H9 (cell line): ENCODE results near the gene PRMT7. TPM values are rescaled to one million over a fixed set of nuclear protein-coding genes. Genes with fewer than 3 reads are reported as not detected.

Experiments used
- DNase-seq: peaks from one replicate; pipeline ENCODE4 v3.0.0-alpha.2; 2017
- H2AFZ ChIP-seq: one replicate; pipeline ENCODE4 v1.6.1; 2013; ENCODE audit warnings: mild to moderate bottlenecking, low read length, control low read depth, moderate library complexity
- H2AK5ac ChIP-seq: 2 replicates; pipeline ENCODE4 v1.6.1; 2013; ENCODE audit warnings: low read length, control low read depth, mixed read lengths; ENCODE audit not compliant: insufficient read length
- H2BK120ac ChIP-seq: one replicate; pipeline ENCODE4 v1.6.1; 2013; ENCODE audit warnings: low read depth, mild to moderate bottlenecking, low read length, control low read depth, inconsistent platforms; ENCODE audit not compliant: poor library complexity, severe bottlenecking
- H2BK12ac ChIP-seq: 2 replicates; pipeline ENCODE4 v1.6.1; 2013; ENCODE audit warnings: low read length, control low read depth, mixed read lengths, low read depth; ENCODE audit not compliant: insufficient read length
- H2BK15ac ChIP-seq: 2 replicates; pipeline ENCODE4 v1.6.1; 2013; ENCODE audit warnings: low read depth, low read length, control low read depth
- H2BK20ac ChIP-seq: one replicate; pipeline ENCODE4 v1.6.1; 2013; ENCODE audit warnings: low read depth, mild to moderate bottlenecking, low read length, control low read depth, inconsistent platforms; ENCODE audit not compliant: poor library complexity, severe bottlenecking
- H2BK5ac ChIP-seq: 2 replicates; pipeline ENCODE4 v1.6.1; 2013; ENCODE audit warnings: low read length, control low read depth, mixed read lengths; ENCODE audit not compliant: insufficient read length
- H3K14ac ChIP-seq: 2 replicates; pipeline ENCODE4 v1.6.1; 2013; ENCODE audit warnings: low read length, control low read depth; ENCODE audit not compliant: insufficient read depth
- H3K18ac ChIP-seq: 2 replicates; pipeline ENCODE4 v1.6.1; 2013; ENCODE audit warnings: low read depth, mild to moderate bottlenecking, mixed read lengths, low read length, control low read depth; ENCODE audit not compliant: insufficient read length
- H3K23ac ChIP-seq: 2 replicates; pipeline ENCODE4 v1.6.1; 2013; ENCODE audit warnings: low read length, control low read depth, mixed read lengths, low read depth; ENCODE audit not compliant: insufficient read length
- H3K23me2 ChIP-seq: 2 replicates; pipeline ENCODE4 v1.6.1; 2013; ENCODE audit warnings: low read depth, mild to moderate bottlenecking, mixed read lengths, low read length, control low read depth; ENCODE audit not compliant: insufficient read length, poor library complexity, severe bottlenecking
- H3K27ac ChIP-seq: 2 replicates; pipeline ENCODE4 v1.5.1; 2013; ENCODE audit warnings: low read length, control low read depth, mixed read lengths, low read depth; ENCODE audit not compliant: insufficient read length
- H3K27me3 ChIP-seq: 2 replicates; pipeline ENCODE4 v1.6.1; 2013; ENCODE audit warnings: low read length, control low read depth, inconsistent platforms; ENCODE audit not compliant: insufficient read depth
- H3K4ac ChIP-seq: 2 replicates; pipeline ENCODE4 v1.6.1; 2013; ENCODE audit warnings: low read depth, mild to moderate bottlenecking, control low read depth, inconsistent platforms, low read length, moderate library complexity
- H3K4me1 ChIP-seq: 2 replicates; pipeline ENCODE4 v1.6.1; 2013; ENCODE audit warnings: low read length, control low read depth, inconsistent platforms; ENCODE audit not compliant: insufficient read depth
- H3K4me2 ChIP-seq: 2 replicates; pipeline ENCODE4 v1.6.1; 2013; ENCODE audit warnings: low read length, control low read depth, mixed read lengths; ENCODE audit not compliant: insufficient read length, insufficient read depth
- H3K56ac ChIP-seq: 2 replicates; pipeline ENCODE4 v1.6.1; 2013; ENCODE audit warnings: low read depth, mild to moderate bottlenecking, mixed read lengths, low read length, control low read depth; ENCODE audit not compliant: insufficient read length
- H3K79me1 ChIP-seq: 2 replicates; pipeline ENCODE4 v1.6.1; 2013; ENCODE audit warnings: low read depth, mild to moderate bottlenecking, moderate library complexity, low read length, control low read depth, inconsistent platforms; ENCODE audit not compliant: insufficient read depth, poor library complexity, severe bottlenecking
- H3K79me2 ChIP-seq: 2 replicates; pipeline ENCODE4 v1.6.1; 2013; ENCODE audit warnings: low read length, control low read depth, inconsistent platforms; ENCODE audit not compliant: insufficient read depth
- H3K9ac ChIP-seq: 2 replicates; pipeline ENCODE4 v1.6.1; 2013; ENCODE audit warnings: low read length, control low read depth, mixed read lengths; ENCODE audit not compliant: insufficient read length; ENCODE audit errors: extremely low read depth
- H3K9me3 ChIP-seq: one replicate; pipeline ENCODE4 v1.6.1; 2013; ENCODE audit warnings: low read depth, low read length, inconsistent platforms; ENCODE audit not compliant: control insufficient read depth
- H3T11ph ChIP-seq: one replicate; pipeline ENCODE4 v1.6.1; 2013; ENCODE audit warnings: mild to moderate bottlenecking, low read length, control low read depth, inconsistent platforms
- H4K20me1 ChIP-seq: one replicate; pipeline ENCODE4 v1.6.1; 2013; ENCODE audit not compliant: control insufficient read depth, insufficient read length, insufficient read depth
- H4K5ac ChIP-seq: 2 replicates; pipeline ENCODE4 v1.6.1; 2013; ENCODE audit warnings: low read depth, mild to moderate bottlenecking, mixed read lengths, low read length, control low read depth; ENCODE audit not compliant: insufficient read length
- H4K8ac ChIP-seq: replicated peaks from 2 replicates; pipeline ENCODE4 v1.6.1; 2013; ENCODE audit warnings: low read length, control low read depth, mixed read lengths, low read depth; ENCODE audit not compliant: insufficient read length
- H4K91ac ChIP-seq: 2 replicates; pipeline ENCODE4 v1.6.1; 2013; ENCODE audit warnings: low read depth, mild to moderate bottlenecking, moderate library complexity, mixed read lengths, low read length, control low read depth; ENCODE audit not compliant: insufficient read length
- H3K27ac Mint-ChIP-seq, 3 experiments: 2 replicates in 2 of 3; 3 replicates in 1 of 3; pipeline ENCODE4 v1.8.0; 2020 to 2021; ENCODE audit warnings: mixed read lengths in 3 of 3, mild to moderate bottlenecking in 1 of 3, moderate library complexity in 1 of 3
- H3K27me3 Mint-ChIP-seq: 2 replicates; pipeline ENCODE4 v1.8.0; 2021; ENCODE audit warnings: low read depth, mild to moderate bottlenecking, moderate library complexity, mixed read lengths
- H3K36me3 Mint-ChIP-seq, 3 experiments: 2 replicates in 2 of 3; 3 replicates in 1 of 3; pipeline ENCODE4 v1.8.0; 2020 to 2021; ENCODE audit warnings: low read depth in 3 of 3, mixed read lengths in 3 of 3; ENCODE audit not compliant: insufficient read depth in 1 of 3
- H3K4me1 Mint-ChIP-seq, 2 experiments: 2 replicates each; pipeline ENCODE4 v1.8.0; 2020; ENCODE audit warnings: mixed read lengths in 2 of 2
- H3K4me3 Mint-ChIP-seq, 2 experiments: 2 replicates in 1 of 2; 3 replicates in 1 of 2; pipeline ENCODE4 v1.8.0; 2020 to 2021; ENCODE audit warnings: mild to moderate bottlenecking in 2 of 2, mixed read lengths in 2 of 2, moderate library complexity in 1 of 2
- H3K9me3 Mint-ChIP-seq, 2 experiments: 2 replicates in 1 of 2; 3 replicates in 1 of 2; pipeline ENCODE4 v1.8.0; 2020; ENCODE audit warnings: mild to moderate bottlenecking in 2 of 2, mixed read lengths in 2 of 2, moderate library complexity in 1 of 2
- WGBS: extraction: QIAGEN DNeasy Blood & Tissue Kit; methylation state at CpG from one replicate; pipeline ENCODE4 v1.1.7; 2013; ENCODE audit warnings: missing lambda C conversion rate, low lambda C conversion rate, mixed read lengths; ENCODE audit not compliant: insufficient read length; ENCODE audit errors: extremely low coverage; 5-methylcytosine and 5-hydroxymethylcytosine counted together
- total RNA-seq: library from RNA; stranded (reverse); gene quantifications from 2 replicates; pipeline ENCODE4 v1.2.1, GENCODE V29; 2021
- TF ChIP-seq, protein P1 (sequence below): fragments of 200-600 bp; sonication (generic); conservative IDR thresholded peaks from 3 replicates; pipeline ENCODE4 v1.8.0; 2021; ENCODE audit warnings: antibody characterized with exemption, mild to moderate bottlenecking

PRMT7 gene
- total RNA-seq, 1 experiment from 2014 or later = 56.6 TPM

DNA sequence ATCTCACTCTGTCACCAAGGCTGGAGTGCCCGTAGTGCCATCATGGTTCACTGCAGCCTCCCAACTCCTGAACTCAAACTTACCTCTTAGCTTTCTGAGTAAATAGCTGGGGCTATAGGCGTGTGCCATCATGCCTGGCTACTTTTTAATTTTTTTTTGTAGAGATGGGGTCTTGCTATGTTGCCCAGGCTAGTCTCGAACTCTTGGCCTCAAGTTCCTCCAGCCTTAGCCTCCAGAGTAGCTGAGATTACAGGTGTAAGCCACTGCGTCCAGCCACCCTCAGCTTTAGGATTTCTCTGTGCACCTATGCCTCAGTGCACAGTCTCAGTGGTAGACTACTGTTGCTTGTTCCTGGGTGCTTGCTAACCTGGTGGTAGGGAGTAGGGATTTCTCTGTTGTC is 41.0 kb upstream of the PRMT7 start:
- H3T11ph ChIP-seq = no peak overlapping the region
- peaks cover 6% of the 10 kb centered on the region for H3K23me2 ChIP-seq
- H3K27me3 ChIP-seq = no peaks in the 10 kb centered on the region
- no CpG with 5 or more reads among the region's 4 CpGs for WGBS
- no peak overlapping the region for H4K5ac ChIP-seq
- H4K91ac ChIP-seq = no peak overlapping the region
- peaks cover 1% of the 10 kb centered on the region; the same call in 1 of the 2 replicates for H3K79me2 ChIP-seq
- peaks cover 6% of the 10 kb centered on the region; the same call in 1 of the 2 replicates for H3K4me1 ChIP-seq
- H3K56ac ChIP-seq = no peak overlapping the region
- H3K27ac ChIP-seq = no peak overlapping the region
- no peak overlapping the region for H2BK5ac ChIP-seq
- Mint-ChIP-seq H3K27me3 (peaks cover 5% of the 10 kb centered on the region; the same call in 1 of the 2 replicates), H3K9me3 (no peaks in the 10 kb centered on the region), H3K4me1 (peaks cover 24 to 29% of the 10 kb centered on the region in 2 experiments), H3K27ac (no peak overlapping the region; a peak in 1 of 7 replicates), H3K4me3 (no peak overlapping the region), H3K36me3 (peaks cover 9 to 20% (median 11%) of the 10 kb centered on the region in 3 experiments; a peak in 5 of 7 replicates)
- no peak overlapping the region for H2AFZ ChIP-seq
- peaks cover 3% of the 10 kb centered on the region for H3K79me1 ChIP-seq
- DNase-seq = no peak
- H2BK20ac ChIP-seq = no peak overlapping the region
- no peak overlapping the region for H3K18ac ChIP-seq
- H3K9ac ChIP-seq = no peak overlapping the region
- no peak overlapping the region for H3K14ac ChIP-seq
- no peak overlapping the region for H2BK12ac ChIP-seq
- H4K8ac ChIP-seq = no peak overlapping the region
- TF ChIP-seq, protein P1, sequence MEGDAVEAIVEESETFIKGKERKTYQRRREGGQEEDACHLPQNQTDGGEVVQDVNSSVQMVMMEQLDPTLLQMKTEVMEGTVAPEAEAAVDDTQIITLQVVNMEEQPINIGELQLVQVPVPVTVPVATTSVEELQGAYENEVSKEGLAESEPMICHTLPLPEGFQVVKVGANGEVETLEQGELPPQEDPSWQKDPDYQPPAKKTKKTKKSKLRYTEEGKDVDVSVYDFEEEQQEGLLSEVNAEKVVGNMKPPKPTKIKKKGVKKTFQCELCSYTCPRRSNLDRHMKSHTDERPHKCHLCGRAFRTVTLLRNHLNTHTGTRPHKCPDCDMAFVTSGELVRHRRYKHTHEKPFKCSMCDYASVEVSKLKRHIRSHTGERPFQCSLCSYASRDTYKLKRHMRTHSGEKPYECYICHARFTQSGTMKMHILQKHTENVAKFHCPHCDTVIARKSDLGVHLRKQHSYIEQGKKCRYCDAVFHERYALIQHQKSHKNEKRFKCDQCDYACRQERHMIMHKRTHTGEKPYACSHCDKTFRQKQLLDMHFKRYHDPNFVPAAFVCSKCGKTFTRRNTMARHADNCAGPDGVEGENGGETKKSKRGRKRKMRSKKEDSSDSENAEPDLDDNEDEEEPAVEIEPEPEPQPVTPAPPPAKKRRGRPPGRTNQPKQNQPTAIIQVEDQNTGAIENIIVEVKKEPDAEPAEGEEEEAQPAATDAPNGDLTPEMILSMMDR = no peak
- no peak overlapping the region for H3K23ac ChIP-seq
- no peaks in the 10 kb centered on the region for H3K9me3 ChIP-seq
- no peak overlapping the region for H3K4ac ChIP-seq
- H2BK120ac ChIP-seq = no peak overlapping the region
- no peaks in the 10 kb centered on the region for H4K20me1 ChIP-seq
- no peak overlapping the region for H2BK15ac ChIP-seq
- H3K4me2 ChIP-seq = no peak overlapping the region
- no peak overlapping the region for H2AK5ac ChIP-seq
